Activated CD8-positive, alpha-beta T cell treated with anti-CD3 and anti-CD28 coated beads for 36 hours (primary cell): ENCODE measurements around the gene DBF4B. TPM values are rescaled to one million over a fixed set of nuclear protein-coding genes. Genes with fewer than 3 reads are reported as not detected.

ENCODE experiments used
- ATAC-seq: fragments of 200-7000 bp; cut with Tn5 transposase; one replicate; pipeline ENCODE4 v1.10.0; 2021; ENCODE audit warnings: mild to moderate bottlenecking, moderate library complexity
- CTCF ChIA-PET: fragments of 350-600 bp; sonication (Branson Sonifier 250); formaldehyde crosslinking; loops from one replicate; lab custom pipeline; 2021; ENCODE audit warnings: antibody characterized with exemption; lab: Charles Lee
- POLR2A ChIA-PET: fragments of 350-600 bp; sonication (Branson Sonifier 250); formaldehyde crosslinking; loops from one replicate; lab custom pipeline; 2021; ENCODE audit warnings: antibody characterized with exemption; lab: Charles Lee
- DNase-seq: peaks from one replicate; pipeline ENCODE4 v3.0.0-alpha.2; 2020
- H3K27ac Mint-ChIP-seq: one replicate; pipeline ENCODE4 v1.8.0; 2021; ENCODE audit warnings: mild to moderate bottlenecking, mixed read lengths
- H3K27me3 Mint-ChIP-seq: one replicate; pipeline ENCODE4 v1.8.0; 2021; ENCODE audit warnings: mixed read lengths
- H3K36me3 Mint-ChIP-seq: one replicate; pipeline ENCODE4 v1.8.0; 2021; ENCODE audit warnings: low read depth, mixed read lengths
- H3K4me1 Mint-ChIP-seq: one replicate; pipeline ENCODE4 v1.8.0; 2021; ENCODE audit warnings: low read depth, mixed read lengths
- H3K4me3 Mint-ChIP-seq: one replicate; pipeline ENCODE4 v1.8.0; 2021; ENCODE audit warnings: mild to moderate bottlenecking, moderate library complexity, mixed read lengths
- H3K9me3 Mint-ChIP-seq: one replicate; pipeline ENCODE4 v1.8.0; 2021; ENCODE audit warnings: mixed read lengths
- CTCF ChIP-seq: fragments of 200-600 bp; IDR thresholded peaks from one replicate; pipeline ENCODE4 v1.8.0; 2022; ENCODE audit warnings: antibody characterized with exemption, mild to moderate bottlenecking
- intact Hi-C: fragments of 100-400 bp; cut with micrococcal nuclease; formaldehyde crosslinking; loops from one replicate; pipeline ENCODE4 v1.10.0; 2022
- total RNA-seq, 2 experiments: library from RNA; stranded (reverse); gene quantifications; one replicate each; pipeline ENCODE4 v1.2.3, GENCODE V29; 2021

DBF4B gene
- total RNA-seq, 2 experiments from 2014 or later, result 23.3 to 25.5 TPM

DNA sequence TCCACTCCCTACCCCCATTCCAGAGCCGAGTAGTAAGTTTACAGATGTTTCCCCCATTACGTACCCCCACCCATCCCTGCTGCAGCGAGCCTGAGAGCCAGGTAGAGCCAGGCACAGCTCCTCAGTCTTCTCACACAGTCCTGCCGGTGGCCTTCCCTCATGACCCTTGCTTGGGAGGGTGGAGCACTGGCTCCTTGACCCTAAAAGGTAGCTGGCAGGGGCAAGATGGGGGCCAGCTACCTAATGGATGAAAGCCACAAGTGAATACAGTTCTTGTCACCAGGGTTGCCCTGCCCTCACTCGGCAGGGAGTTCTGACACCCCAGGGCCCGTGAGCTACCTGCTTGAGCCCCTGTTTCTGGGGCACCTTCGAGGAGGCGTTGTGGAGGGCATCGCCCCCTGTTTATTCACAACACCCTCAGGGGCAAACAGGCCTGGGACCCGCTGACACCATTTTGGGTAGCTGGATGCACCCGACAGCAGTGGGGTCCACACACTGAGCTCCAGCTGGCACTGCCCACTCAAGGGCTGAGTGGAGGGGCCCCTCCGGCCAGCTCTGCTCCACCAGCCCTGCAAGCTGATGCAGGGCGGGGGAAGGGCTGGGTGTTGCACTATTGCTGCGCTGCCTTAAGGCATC lies 72.5 kb downstream of the DBF4B start:
- DNase-seq (no peak), ATAC-seq (no peak)
- intact Hi-C loops, result no loop called here
- CTCF ChIA-PET, result interaction anchor here (0.9 to 13.0 kb wide), 7 partner anchors 48 to 270 kb away, joined by 3 to 205 read pairs (median 5); no protein-coding TSS in a partner anchor
- H3K27ac Mint-ChIP-seq, result no peak overlapping the region
- no peaks in the 10 kb centered on the region for H3K9me3 Mint-ChIP-seq
- H3K36me3 Mint-ChIP-seq, result no peaks in the 10 kb centered on the region
- no peak for TF ChIP-seq CTCF
- peaks cover 5% of the 10 kb centered on the region for H3K4me1 Mint-ChIP-seq
- no peak overlapping the region for H3K4me3 Mint-ChIP-seq
- H3K27me3 Mint-ChIP-seq, result peaks cover 3% of the 10 kb centered on the region
- POLR2A ChIA-PET, result interaction anchor here (0.8 to 1.2 kb wide), 2 partner anchors 31 to 83 kb away, joined by 3 to 4 read pairs; no protein-coding TSS in a partner anchor

DNA sequence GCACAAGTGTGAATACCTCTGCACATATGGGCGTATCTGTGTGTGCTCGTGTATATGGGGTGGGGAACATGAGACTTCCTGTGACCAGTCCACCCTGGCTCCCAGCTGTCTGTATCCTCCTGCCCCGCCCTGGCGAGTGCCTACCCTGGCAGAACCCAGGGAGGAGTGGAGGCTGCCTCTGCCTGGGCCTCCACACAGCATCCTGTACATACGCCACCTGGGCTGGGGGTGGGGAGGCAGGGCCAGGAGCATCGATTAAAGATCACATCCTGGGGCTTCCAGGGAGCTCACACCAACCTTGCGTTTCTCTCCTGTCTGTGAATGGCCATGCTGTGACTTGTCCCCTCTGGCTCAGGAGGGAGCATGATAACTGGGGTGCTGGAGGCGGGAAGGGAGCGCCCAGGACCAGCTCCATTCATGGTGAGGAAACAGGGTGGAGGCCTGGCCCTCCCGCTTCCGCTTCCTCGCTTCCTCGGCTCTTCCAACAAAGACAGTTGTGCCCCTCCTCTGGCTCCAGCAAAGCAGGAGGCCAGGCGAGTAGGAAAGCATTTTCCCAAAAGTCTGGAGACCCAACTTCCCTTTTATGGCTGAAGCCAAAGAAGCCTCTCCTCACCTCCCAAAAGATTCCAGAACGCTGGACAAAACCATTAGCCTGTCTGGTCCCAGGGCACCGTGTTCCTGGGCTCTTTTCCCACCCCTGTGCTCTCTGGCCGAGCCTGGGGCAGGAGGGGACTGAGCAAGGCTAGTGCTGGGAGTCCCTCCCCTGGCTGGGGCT lies 73.3 kb downstream of the DBF4B start:
- H3K9me3 Mint-ChIP-seq, result no peaks in the 10 kb centered on the region
- ATAC-seq (no peak), DNase-seq (no peak)
- H3K36me3 Mint-ChIP-seq, result no peaks in the 10 kb centered on the region
- no peak for TF ChIP-seq CTCF
- peaks cover 3% of the 10 kb centered on the region for H3K27me3 Mint-ChIP-seq
- H3K27ac Mint-ChIP-seq, result no peak overlapping the region
- peaks cover 2% of the 10 kb centered on the region for H3K4me1 Mint-ChIP-seq
- intact Hi-C loops, result no loop called here
- no peak overlapping the region for H3K4me3 Mint-ChIP-seq
- POLR2A ChIA-PET, result interaction anchor here (0.6 to 1.2 kb wide), 2 partner anchors 25 to 82 kb away, joined by 3 read pairs; no protein-coding TSS in a partner anchor
- CTCF ChIA-PET, result interaction anchor here (0.9 to 13.0 kb wide), 5 partner anchors 47 to 241 kb away, joined by 3 to 205 read pairs (median 5); no protein-coding TSS in a partner anchor

DNA sequence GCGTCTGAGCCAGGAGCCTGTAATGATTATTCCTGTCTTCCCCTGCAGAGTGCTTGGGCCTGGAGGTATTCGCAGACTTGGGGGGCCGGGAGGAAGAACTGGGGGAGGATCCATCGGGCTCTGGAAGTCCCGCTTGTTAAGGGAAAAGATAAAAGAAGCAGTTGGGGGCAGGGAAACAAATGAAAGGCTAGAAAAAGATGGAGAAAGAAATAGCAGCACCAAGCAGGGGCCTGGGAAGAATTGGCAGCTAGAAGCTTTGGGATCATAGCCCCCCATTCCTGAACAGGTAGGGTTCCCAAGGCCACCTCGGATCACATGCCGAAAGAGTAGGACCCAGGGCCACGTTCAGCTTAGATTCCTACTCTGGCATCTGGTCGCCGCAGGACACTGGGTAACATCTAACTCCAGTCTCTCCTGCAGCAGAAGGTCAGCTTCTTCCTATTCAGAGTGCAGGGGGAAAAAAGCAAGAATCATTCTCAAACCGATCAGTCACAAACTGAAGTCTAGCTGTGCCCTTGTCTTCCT lies 73.9 kb downstream of the DBF4B start:
- Mint-ChIP-seq H3K27ac (no peak overlapping the region), H3K9me3 (no peaks in the 10 kb centered on the region), H3K36me3 (no peaks in the 10 kb centered on the region), H3K27me3 (peaks cover 2% of the 10 kb centered on the region), H3K4me1 (peaks cover 2% of the 10 kb centered on the region), H3K4me3 (no peak overlapping the region)
- ATAC-seq (no peak), DNase-seq (no peak)
- intact Hi-C loops, result no loop called here
- no peak for TF ChIP-seq CTCF
- ChIA-PET POLR2A (no interaction called here), CTCF (interaction anchor here (1.9 to 13.0 kb wide), 2 partner anchors 84 to 240 kb away, joined by 5 to 205 read pairs; no protein-coding TSS in a partner anchor)

- Mint-ChIP-seq H3K27me3 (no peaks in the 10 kb centered on the region), H3K4me1 (no peaks in the 10 kb centered on the region), H3K4me3 (no peak overlapping the region), H3K27ac (no peak overlapping the region), H3K9me3 (no peaks in the 10 kb centered on the region), H3K36me3 (no peaks in the 10 kb centered on the region)
- ChIA-PET CTCF (no interaction called here), POLR2A (no interaction called here)
- ATAC-seq (no peak), DNase-seq (no peak)
- intact Hi-C loops, result no loop called here
- TF ChIP-seq CTCF, result no peak
These were observed 77.5 kb downstream of the DBF4B start for GRCh38 chr17:44785921-44786320.
